Activated T-cell treated with anti-CD3 and anti-CD28 coated beads, Interleukin-2, amount 50 U/mL, for 48 hours (primary cell): Measurements from ENCODE around the gene CPA5.
"Not testable (repeated sequence)": the region's sequence is repeated elsewhere in the genome, so short reads cannot be mapped to it uniquely, and the experiment has no call there.

Source experiments
- DNase-seq, 2 experiments: peaks; one replicate each; pipeline ENCODE4 v3.0.0-alpha.2; 2020

The CPA5 gene

GRCh38 chr7:130361681-130362080 lies 17.1 kb downstream of the CPA5 start:
- no peak for DNase-seq

DNA sequence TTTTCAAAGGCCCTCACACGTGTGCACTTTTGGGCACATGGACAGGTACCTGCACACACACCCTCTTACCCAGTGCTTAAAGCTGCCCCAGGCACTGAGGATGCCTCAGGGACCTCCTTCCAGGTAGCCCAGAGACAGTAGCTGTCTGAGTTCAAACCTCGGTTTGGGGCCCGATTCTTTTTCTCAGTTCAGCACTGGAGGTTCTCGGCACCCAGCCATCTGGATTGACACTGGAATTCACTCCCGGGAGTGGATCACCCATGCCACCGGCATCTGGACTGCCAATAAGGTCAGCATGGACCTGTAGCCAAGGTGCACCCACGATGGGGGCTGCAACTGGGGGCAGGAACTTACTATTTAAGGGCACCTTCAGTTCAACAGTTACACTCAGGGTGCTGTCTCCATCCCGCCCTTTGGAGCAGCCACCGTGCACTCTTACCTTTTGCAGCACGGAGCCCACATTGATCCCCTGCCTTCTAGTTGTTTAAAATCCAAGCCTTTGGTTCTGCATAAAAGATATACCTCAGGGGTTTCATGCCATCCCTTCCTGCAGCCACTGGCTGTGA lies 17.7 kb downstream of the CPA5 start:
- DNase-seq: no peak

DNA sequence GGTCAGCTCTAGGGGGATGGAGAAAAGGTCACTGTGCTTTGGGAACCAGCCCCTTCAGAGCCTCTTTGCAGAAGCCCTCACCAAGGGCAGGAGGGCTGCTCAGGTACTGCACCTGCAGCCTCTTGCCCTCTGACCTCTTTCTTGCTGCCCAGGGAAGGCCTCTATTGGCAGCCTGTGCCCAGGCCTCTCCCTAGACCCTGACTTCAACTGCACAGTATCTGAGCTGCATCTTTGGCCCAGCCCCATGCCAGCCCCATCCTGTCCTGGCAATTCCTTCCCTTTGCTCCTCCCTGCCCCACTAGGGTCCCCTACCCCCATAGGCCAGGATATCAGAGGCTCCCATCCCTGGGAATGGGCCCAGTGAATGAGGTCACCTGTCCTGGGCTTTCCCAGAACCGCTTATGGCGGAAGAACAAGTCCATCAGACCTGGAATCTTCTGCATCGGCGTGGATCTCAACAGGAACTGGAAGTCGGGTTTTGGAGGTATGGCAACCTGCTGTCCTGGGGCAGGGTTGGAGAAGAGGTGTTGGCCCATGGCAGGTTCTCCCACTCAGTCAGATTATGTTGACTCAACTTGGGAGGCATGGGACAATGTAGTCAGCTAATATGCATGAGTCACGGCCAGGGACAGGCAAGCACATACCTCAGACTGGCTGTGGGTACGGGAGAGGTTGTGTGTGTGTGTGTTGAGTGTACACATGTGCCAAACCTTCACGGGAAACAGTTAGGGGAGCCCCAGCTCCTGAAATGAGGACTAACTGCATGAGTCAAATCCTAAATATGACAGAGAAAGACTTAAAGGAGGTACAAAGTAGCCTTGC lies 18.6 kb downstream of the CPA5 start:
- DNase-seq: peak; percentile 74 to 78

DNA sequence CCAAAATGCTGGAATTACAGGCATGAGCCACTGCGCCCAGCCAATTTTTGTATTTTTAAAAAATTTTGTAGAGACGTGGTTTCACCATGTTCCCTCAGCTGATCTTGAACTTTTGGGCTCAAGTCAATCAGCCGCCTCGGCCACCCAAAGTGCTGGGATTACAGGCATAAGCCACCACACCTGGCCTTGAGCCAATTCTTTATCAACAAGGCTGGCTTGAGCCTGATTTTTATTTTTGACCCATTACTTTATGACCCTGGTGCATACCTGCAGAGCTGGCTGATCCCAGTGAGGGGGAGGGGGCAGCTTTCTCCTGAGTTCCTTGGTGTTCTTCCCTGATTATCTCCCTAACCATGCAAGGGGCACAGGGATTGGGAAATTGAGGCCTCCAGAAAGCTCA lies 19.8 kb downstream of the CPA5 start:
- no peak for DNase-seq

GRCh38 chr7:130365088-130365487 lies 20.5 kb downstream of the CPA5 start:
- DNase-seq: no peak

DNA sequence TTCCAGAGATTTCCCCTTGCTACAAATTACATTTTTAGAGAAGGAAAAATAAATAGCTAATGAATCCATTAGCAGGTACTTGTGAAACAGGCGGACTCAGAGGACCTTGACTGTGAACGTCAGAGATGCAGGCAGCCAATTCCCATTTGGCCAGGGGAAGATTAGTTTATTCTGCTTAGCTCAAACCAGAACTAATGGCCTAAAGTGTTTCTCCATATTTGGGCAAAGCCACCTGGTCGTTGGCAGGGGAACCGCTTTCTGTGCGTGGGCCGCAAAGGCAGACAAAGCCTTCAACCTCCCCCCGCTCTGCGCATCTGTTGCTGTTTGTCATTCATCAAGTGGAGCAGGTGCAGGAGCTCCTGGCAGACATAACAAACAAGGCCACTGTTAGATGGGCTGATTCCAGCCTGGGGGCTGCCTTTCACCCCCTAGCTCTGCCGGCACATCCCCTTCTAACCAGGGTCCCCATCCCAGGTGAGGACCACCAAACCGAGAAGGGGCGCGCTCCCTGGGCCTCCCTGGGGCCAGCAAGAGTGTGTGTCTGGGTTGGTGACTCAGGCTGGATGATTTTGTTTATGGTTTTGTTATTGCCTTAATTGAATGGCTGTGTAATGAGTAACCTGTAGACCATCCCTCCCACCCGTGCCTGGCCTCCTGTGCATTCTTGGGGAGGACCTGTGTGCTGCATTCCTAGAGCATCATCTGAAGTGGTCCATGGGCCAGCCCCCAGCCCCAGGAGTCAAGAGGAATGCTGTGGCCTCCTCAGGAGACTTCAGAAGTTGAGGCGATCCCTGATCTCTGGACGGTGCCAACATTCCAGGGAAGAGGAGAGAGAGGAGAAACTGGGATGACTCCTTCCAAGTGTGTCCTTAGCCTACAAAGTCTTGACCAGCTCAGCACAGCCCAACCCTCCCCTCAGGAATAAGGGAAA lies 21.2 kb downstream of the CPA5 start:
- DNase-seq: peak; percentile 42 to 51

DNA sequence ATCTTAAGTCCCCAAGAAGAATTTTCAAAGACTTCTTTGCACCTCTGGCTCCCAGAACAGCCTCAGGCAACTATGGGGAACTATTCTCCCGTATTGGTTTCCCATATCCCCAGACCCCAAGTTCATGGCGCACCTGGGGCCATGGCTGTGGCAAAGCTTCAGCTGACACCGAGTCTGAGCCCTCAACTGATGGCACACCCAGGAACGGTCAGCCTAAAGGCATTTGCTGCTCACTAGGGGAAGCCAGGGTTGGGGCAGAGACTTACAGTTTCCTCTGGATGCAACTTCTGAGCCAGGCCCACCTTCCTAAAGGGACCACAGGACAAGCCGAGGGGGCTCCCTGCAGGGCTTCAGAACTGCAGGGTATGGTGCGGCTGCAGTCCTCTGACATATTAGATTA lies 21.9 kb downstream of the CPA5 start:
- DNase-seq: no peak

GRCh38 chr7:130367088-130367755 lies 22.6 kb downstream of the CPA5 start:
- DNase-seq: no peak

- DNase-seq: no peak
Measured at GRCh38 chr7:130367836-130368746, 23.5 kb downstream of the CPA5 start.

DNA sequence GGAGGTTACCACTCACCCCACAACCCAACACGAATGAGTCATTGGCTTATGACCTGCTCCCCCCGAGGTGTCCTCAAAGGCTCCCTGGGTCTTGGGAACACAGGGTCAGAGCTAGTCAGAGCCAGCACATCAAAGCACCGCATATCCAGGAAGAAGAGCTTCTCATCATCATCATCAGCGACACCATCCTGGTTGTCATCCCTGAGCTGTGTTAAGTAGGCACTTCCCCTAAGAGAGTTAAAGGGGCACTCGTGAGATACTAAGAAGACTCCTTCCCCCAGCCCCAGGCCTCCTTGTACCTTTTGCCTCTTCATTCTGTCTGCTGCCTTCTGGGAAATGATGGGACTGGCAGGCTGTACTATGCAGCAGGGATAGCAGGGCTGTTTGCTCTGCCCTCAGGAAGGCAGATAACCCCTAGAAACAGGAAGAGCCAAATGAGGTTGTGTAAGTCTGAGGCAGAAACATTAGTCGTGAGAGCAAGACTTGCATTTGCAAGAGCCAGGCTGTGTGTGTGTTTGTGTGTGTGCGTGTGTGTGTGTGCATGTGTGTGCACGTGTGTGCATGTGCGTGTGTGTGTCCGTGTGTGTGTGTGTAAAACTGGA lies 24.6 kb downstream of the CPA5 start:
- DNase-seq: no peak

GRCh38 chr7:130369831-130370550 lies 25.4 kb downstream of the CPA5 start:
- DNase-seq: no peak

- no peak for DNase-seq
Measured at GRCh38 chr7:130371046-130371445, 26.4 kb downstream of the CPA5 start.

DNA sequence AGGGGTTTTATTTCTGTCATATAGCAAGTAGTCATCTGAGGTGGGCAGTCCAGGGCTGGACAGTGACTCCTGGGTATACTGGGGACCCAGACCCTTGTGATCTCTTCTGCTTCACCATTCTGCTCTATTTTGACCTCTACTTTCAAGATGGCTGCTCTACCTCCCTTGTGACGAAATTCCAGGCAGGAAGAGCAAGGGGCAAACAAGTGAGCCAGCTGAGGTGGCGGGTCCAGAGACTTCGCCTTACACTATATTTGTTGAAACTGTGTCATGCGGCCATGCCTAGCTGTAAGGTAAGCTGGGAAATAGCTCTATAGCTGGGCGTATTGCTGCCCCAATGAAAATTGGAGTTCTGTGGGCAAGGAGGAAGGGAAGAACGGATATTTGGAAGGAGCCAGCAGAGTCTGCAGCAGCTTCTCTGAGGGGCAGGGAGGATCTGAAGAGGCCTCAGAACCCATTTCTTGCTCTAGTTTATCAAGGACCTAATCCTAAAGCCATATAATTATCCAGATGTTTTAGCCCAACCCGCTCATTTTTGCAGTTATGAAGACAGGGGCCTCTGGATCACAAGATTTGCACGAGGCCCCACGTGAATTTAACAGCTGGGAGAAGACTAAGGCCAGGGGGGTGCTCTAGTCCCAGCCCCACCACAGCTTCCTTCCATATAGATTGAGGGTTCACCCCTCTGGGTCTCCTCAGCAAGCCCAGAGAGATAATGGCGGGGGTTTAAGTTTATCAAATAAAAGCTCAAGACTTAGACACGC lies 28.0 kb downstream of the CPA5 start:
- DNase-seq: no peak

DNA sequence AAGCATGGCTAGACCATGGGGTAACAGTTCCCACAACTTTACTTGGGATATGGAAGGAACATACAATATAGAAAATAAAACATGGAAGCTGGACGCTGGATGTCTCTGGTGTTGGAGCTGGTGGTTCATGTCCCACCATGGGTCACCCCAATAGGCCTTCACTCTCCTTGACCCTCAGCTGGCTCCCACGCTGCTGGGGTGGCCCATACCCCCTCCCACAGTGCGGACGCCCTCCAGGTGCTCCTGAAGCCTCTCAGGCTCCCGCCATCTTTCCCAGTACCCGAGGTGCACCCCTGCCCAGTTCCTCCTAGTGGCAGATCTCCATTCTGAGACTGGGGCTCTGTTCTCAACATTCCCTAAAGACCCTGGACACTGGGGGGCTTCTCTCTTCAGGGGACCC lies 29.9 kb downstream of the CPA5 start:
- DNase-seq: no peak

GRCh38 chr7:130376461-130376860 lies 31.8 kb downstream of the CPA5 start:
- DNase-seq: not testable (repeated sequence)

DNA sequence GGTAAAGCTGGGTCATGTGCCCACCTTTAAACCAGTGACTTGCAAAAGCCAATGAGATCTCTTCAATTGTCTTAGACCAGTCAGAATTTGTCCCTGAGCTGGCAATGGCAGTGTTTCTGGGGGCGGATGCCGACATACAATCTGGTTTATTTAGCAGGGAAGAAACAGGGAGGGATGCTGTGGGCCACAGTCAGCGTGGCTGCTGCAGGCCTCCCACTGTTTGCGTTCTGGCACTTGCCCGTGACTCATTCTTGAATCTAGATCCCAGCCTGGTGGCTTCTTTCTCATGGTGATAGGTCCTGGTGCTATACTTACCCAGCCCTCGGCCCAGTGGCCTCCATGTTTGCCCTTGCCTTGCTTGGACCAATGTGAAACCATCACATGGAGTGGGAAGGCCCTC lies 32.6 kb downstream of the CPA5 start:
- no peak for DNase-seq

GRCh38 chr7:130379019-130379418 lies 34.4 kb downstream of the CPA5 start:
- DNase-seq: no peak

GRCh38 chr7:130379532-130379920 lies 34.9 kb downstream of the CPA5 start:
- no peak for DNase-seq

DNA sequence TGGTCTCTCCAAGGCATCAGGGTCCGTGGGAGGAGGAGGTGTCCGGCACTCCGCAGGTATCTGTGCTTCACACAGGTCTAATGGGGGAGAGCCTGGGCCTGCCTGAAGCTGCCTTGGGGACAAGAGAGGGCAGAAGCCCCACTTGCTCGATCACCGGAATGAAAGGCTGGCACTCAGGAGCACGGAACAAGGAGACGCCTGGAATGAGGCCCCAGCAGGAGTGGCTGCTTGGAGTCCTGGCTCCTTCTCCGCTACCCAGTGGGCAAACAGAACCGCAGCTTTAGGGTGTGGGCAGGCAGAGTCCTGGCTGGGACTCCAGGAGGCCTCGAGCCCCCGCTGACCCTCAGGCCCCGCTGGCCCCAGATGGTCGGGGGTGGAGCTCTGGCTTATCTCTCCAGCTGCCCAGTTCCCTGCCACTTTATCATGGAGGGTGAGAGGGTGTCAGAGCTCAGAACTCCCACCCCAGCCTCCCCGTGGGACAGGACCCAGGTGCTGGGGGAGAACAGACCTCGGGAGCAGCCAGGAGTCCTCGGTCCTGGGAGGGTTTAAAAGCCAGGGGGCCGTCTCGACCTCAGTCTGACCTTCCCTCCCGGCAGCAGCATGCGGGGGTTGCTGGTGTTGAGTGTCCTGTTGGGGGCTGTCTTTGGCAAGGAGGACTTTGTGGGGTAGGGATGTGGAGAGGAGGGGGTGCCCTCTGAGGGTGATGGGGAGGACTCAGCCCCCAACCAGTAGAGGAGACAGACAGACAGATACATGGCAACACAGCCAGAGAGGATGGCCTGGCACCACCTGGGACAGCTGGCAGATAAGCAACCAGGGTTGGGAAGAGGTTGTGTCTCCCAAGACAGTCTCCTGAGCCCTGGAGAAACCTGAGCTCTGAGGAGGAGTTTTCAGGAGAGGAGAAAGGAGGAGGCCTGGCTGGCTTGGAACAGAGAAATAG lies 35.6 kb downstream of the CPA5 start, which contains the start of gene CPA1:
CPA1 (plus strand) TSS at position 574 of the 940 bp plus-strand sequence; CDS start at position 601, 27 bp downstream.
- DNase-seq: no peak
